NK-92 treated with Interleukin-12 subunit alpha and Interleukin-12 subunit beta, amount 100 ng/mL, for 24 hours (cell line): ENCODE results near the gene HMGA1.

Source experiments
- DNase-seq: peaks from one replicate; lab custom pipeline; 2025; lab: John Stamatoyannopoulos, UW

The HMGA1 gene

DNA sequence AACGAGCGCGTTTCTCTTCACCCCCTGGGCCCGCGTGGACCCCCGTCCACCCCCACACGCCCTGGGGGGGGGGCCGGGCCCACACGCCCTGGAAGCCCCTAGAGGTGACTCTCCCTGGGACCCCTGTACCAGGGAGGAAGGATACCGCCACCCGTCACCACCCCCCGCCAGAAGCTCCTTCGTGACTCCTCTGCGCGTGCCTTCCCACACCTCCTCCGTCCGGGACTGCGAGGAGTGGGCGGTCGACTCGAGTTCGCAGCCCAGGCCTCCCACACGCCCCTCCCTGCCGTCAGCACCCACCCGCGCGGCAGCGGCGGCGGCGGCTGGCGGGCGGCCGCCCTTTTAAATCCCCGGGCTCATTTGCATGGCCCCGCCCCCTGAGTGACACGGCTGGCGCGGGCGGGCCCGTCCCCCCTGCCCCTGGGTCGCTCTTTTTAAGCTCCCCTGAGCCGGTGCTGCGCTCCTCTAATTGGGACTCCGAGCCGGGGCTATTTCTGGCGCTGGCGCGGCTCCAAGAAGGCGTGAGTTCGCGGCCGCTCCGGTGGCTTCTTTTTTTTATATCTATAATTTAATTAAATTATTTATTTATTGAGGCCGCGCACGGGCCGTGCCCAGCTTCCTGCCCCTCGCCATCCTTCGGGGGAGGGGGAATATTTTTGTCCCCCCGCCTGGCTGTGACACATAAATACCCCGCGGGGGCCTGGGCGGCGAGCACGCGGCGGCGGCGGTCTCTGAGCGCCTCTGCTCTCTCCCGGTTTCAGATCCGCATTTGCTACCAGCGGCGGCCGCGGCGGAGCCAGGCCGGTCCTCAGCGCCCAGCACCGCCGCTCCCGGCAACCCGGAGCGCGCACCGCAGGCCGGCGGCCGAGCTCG is at the start of gene HMGA1:
TSS of gene HMGA1 (plus strand) at position 431 of the 873 bp plus-strand sequence. CDS start 3,908 bp downstream, outside the sequence.
- peak; percentile 77 for DNase-seq

DNA sequence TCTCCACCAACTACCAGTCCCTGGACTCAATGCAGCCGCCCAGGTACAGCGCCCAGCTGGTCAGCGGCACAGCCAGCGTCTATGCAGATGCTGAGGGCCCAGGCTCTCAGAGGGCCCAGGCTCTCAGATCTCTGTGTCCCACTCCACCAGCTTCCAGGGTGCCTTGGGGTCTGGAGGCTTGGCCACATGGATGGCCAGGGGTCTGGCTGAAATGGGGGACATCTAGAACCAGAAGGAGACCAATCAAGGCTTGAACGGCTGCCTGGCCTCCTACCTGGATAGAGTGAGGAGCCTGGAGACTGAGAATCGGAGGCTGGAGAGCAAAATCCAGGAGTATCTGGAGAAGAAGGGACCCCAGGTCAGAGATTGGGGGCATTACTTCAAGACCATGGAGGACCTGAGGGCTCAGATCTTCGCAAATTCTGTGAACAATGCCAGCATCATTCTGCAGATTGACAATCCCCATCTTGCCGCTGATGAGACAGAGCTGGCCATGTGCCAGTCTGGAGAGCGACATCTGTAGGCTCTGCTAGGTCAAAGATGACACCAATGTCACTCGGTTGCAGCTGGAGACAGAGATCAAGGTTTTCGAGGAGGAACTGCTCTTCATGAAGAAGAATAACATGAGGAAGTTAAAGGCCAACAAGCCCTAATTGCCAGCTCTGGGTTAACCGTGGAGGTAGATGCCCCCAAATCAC is 46.7 kb upstream of the HMGA1 start:
- no peak for DNase-seq

DNA sequence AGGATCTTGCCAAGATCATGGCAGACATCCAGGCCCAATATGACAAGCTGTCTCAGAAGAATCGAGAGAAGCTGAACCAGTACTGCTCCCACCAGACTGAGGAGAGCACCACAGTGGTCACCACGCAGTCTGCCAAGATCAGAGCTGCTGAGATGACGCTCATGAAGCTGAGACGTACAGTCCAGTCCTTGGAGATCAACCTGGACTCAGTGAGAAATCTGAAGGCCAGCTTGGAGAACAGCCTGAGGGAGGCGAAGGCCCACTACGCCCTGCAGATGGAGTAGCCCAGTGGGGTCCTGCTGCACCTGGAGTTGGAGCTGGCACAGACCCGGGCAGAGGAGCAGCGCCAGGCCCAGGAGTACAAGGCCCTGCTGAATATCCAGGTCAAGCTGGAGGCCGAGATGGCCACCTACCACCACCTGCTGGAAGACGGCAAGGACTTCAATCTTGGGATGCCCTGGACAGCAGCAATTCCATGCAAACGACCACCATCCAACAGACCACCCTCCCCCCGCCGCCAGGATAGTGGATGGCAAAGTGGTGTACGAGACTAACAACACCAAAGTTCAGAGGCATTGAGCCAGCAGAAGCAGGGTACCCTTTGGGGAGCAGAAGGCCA is 46.1 kb upstream of the HMGA1 start:
- no peak for DNase-seq

DNA sequence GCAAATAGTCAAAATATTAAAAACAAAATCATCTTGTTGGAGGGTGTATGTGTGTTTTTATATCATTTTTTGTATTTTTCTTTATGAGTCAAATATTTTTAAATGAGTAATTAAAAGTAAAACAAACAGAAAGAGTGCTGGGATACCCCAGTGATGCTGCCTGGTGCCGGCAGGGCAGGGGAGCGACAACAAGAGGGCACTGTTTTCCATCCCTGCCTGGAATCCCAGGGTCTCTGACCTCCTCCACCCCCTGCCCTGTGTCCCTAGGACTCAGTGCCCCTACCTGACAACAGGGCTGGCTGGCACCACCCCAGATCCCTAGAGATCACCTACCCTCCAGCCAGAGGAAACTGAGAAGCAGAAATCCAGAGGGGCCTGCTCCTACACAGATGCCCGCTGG is 41.9 kb upstream of the HMGA1 start:
- no peak for DNase-seq

DNA sequence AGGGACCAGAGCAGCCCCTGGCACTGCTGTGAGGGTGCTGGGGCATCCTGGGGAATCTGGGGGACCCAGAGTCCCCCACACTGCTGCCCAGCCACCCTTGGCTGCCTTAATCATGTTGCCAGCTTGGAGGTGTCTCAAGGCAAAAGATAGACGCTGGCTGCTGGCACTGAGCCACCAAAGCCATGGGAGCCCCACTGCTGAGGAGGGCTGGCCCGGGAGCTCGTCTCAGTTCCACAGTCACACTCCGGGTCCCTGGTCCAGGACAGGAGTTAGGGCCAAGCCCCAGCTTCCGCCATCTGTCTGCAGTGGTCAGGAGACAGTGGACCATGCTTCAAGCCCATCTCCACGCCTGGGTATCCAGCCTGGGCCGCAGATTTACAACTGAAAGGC is 41.0 kb upstream of the HMGA1 start:
- DNase-seq, result no peak

DNA sequence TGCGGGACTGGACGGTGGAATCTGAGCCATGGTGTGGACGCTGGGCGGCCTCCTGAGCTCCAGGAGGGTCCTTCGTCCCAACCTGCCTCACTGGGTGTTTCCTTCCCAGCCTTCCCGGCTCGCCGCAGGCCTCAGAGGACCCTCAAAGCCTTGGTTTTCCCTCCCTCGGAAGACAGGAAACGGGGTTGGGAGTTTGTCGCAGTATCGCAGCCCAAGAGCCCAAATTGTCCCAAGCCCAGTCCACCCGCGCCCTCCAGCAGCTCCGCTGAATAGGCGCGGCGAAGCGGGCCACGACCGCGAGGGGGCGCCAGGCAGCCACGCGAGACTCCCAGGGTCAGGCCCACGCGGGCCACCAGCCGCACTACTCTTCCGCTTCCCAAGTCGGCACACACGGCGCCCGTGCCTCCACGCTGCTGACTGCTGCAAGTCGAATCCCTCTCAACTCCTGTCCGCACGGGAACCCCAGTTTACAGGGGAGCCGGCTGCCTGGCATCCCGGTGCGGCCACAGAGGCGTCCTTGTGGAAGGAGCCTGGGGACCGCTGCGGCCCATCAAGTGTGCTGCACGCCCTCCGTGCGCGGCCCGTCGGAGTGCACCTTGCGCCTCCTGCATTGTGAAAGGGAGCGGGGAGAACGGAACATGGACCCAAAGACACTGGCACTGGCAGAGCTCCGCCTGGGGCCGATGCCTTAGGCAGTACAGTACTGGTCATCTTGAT is 40.4 kb upstream of the HMGA1 start:
- DNase-seq, result peak; percentile 51

- no peak for DNase-seq
Observed at GRCh38 chr6:34196833-34197195, 39.9 kb upstream of the HMGA1 start.

DNA sequence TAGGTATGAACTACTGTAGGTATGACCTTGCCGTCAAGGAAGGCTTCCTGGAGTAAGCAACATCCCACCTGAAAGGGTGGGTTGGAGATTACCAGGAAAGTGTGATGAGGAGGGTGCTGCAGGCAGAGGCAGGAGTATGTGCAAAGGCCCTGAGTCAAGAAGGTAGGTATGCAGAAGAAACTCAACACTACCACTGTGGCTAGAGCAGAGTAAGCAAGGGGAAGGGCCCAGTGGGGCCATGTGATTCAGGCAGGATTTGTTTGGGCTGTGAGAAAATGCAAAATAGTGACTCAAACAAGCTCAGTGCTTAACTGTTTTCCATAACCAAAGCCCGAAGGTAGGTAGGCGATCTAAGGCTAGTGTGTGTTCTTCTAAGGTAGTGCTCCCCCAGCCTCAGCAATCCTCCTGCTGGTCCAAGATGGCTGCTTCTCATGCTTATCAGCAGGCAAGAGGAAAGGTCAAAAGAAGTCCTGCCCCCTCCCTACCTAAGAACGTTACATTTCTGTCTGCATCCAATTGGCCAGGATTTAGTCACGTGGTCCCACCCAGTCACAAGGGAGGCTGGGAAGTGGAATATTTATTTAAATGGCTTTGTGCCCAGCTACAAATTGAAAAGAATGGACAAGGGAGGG is 36.2 kb upstream of the HMGA1 start:
- DNase-seq, result no peak

DNA sequence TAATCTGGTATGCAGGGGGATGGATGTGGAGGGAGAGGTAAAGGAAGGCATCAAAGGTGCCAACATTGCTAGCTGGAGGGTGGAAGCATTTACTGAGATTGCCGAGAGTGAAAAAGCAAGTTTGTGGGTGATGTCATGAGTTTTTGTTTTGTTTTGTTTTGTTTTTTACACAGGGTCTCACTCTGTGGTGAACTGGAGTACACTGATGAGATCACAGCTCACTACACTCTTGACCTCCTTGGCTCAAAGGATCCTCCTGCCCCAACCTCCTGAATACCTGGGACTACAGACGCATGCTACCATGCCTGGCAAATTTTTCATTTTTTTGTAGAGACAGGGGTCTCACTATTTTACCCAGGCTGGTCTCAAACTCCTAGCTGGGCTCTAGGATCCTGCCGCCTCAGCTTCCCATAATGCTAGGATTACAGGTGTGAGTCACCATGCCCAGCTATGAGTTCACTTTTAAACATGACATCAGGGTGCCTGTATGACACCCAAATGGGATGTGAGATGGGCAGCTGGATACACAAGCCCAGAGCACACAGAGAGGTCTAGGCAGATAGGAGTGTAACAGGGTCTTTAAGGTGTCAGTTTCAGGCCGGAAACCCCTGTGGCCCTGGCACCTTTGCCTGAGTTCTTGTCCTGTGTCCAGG is 35.1 kb upstream of the HMGA1 start:
- DNase-seq, result no peak

DNA sequence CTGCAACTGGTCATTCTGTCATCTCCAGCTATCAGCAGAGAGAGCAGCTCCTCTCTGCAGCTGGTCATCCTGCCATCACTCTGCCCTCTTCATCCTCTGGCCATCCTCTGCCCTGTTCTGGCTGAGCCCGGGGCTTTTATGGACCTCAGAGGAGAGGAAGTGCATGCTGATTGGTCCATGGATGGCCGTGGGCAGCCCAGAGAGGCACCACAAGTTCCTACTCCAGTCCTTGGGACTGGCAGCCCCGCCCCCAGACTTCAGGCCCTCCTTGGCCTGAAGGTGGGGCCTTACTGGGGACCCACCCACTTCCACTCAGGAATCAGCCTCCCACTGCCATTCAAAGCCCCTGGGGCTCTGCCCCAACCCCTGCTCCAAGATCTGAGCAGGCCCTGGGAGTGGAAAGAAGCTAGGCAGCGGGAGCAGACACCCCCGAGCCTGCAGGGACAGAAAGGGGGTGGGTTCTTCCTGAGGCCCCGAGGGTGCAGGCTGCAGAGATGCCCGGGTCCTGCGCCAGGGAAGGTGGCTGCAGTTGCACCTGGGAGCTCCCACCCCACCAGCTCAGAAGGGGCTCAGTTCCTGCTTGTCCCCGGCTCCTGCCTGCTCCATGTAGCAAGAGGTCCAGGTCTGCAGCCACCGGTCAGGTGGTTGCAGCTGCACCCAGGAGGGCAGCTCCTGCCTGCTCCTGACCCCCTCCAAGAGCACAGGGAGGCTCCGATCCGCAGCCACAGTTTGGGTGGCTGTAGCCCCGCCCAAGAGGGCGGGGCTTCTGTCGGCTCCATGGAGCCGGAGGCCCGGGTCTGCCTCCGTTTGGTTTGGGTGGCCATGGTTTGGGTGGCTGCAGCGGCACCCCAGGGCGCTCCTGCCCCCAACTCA is 34.1 kb upstream of the HMGA1 start:
- DNase-seq, result no peak

DNA sequence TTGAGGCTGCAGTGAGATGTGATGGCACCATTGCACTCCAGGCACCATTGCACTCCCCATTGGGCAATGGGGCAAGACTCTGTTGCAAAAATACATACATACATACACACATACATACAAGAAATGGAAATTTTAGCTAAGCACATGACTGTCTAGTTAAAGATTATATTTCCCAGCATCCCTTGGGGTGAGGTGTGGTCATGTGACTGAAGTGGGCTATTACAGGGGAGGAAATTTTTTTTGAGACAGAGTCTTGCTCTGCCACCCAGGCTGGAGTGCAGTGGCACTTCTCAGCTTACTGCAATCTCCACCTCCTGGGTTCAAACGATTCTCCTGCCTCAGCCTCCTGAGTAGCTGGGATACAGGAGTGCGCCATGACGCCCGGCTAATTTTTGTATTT is 32.0 kb upstream of the HMGA1 start:
- no peak for DNase-seq

- no peak for DNase-seq
Observed at GRCh38 chr6:34205466-34205865, 31.2 kb upstream of the HMGA1 start.

- DNase-seq, result no peak
Observed at GRCh38 chr6:34205916-34206315, 30.8 kb upstream of the HMGA1 start.

DNA sequence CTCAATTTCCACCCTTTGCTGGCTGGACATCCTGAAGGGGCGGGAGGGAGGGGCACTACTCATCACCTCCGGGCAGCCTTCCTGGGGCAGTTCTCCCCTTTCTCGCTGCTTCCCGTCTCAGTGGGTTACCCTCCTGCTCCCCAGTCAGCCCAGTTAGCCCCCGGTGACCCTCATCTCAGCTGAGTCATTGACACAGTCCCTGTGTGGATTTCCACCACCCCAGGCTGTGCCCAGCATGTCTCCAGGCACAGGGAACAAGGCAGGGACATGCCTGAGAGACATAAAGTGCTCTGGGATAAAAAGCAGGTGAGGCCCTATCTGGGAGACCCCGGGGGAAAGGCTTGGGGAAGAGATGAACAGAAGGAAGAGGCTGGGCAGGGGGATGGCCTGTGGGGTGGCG is 29.9 kb upstream of the HMGA1 start:
- no peak for DNase-seq

- DNase-seq, result no peak
Observed at GRCh38 chr6:34207695-34208443, 28.8 kb upstream of the HMGA1 start.

GRCh38 chr6:34213772-34214171 is 22.9 kb upstream of the HMGA1 start:
- DNase-seq, result no peak

GRCh38 chr6:34218691-34219090 is 18.0 kb upstream of the HMGA1 start:
- DNase-seq, result no peak

GRCh38 chr6:34223381-34223955 is 13.2 kb upstream of the HMGA1 start:
- no peak for DNase-seq
